WTC11 (cell line): ENCODE results near the gene GPR62. TPM values are rescaled to one million over a fixed set of nuclear protein-coding genes. Genes with fewer than 3 reads are reported as not detected.

Experiments used
- E2F4 ChIP-seq: sonication (generic); formaldehyde crosslinking; IDR thresholded peaks from 2 replicates; pipeline ENCODE4 v1.8.1; 2022; ENCODE audit warnings: low read depth, mild to moderate bottlenecking, moderate library complexity, missing genetic modification reagents, borderline replicate concordance
- E2F5 ChIP-seq: sonication (generic); formaldehyde crosslinking; IDR thresholded peaks from 2 replicates; pipeline ENCODE4 v1.8.1; 2022; ENCODE audit warnings: mild to moderate bottlenecking, moderate library complexity, missing genetic modification reagents
- GRHL2 ChIP-seq: fragments of 250-450 bp; sonication (Bioruptor Pico); IDR thresholded peaks from 2 replicates; pipeline ENCODE4 v1.8.0; 2022; ENCODE audit warnings: mild to moderate bottlenecking, moderate library complexity; ENCODE audit not compliant: insufficient replicate concordance, severe bottlenecking
- GTF2I ChIP-seq: fragments of 250-450 bp; sonication (Bioruptor Pico); conservative IDR thresholded peaks from 2 replicates; pipeline ENCODE4 v1.4.0; 2021; ENCODE audit warnings: mild to moderate bottlenecking
- NR1H2 ChIP-seq: sonication (generic); formaldehyde crosslinking; IDR thresholded peaks from 2 replicates; pipeline ENCODE4 v1.9.0; 2021; ENCODE audit warnings: mild to moderate bottlenecking, moderate library complexity, missing genetic modification reagents
- TEAD1 ChIP-seq: sonication (generic); formaldehyde crosslinking; IDR thresholded peaks from 2 replicates; pipeline ENCODE4 v1.8.0; 2022; ENCODE audit warnings: mild to moderate bottlenecking, missing genetic modification reagents
- ZBTB43 ChIP-seq: sonication (generic); formaldehyde crosslinking; IDR thresholded peaks from 2 replicates; pipeline ENCODE4 v1.8.1; 2023; ENCODE audit warnings: mild to moderate bottlenecking, missing genetic modification reagents
- ZNF232 ChIP-seq: sonication (generic); formaldehyde crosslinking; IDR thresholded peaks from 2 replicates; pipeline ENCODE4 v1.8.0; 2022; ENCODE audit warnings: mild to moderate bottlenecking, missing genetic modification reagents
- ZNF281 ChIP-seq: sonication (generic); formaldehyde crosslinking; IDR thresholded peaks from 2 replicates; pipeline ENCODE4 v1.8.0; 2023; ENCODE audit warnings: mild to moderate bottlenecking, missing genetic modification reagents
- ZNF416 ChIP-seq: fragments of 250-450 bp; sonication (Bioruptor Pico); IDR thresholded peaks from 2 replicates; pipeline ENCODE4 v1.9.0; 2021; ENCODE audit warnings: mild to moderate bottlenecking, inconsistent platforms
- ZNF423 ChIP-seq: fragments of 250-450 bp; sonication (Bioruptor Pico); IDR thresholded peaks from 2 replicates; pipeline ENCODE4 v2.1.2; 2022; ENCODE audit warnings: mild to moderate bottlenecking, moderate library complexity
- total RNA-seq: library from RNA; stranded (reverse); gene quantifications from 3 replicates; pipeline ENCODE4 v1.2.3, GENCODE V29; 2021
- TF ChIP-seq, protein P1 (sequence below): fragments of 250-450 bp; sonication (Bioruptor Pico); IDR thresholded peaks from 2 replicates; pipeline ENCODE4 v2.1.2; 2022; ENCODE audit warnings: mild to moderate bottlenecking, moderate library complexity
- TF ChIP-seq, protein P2 (sequence below): fragments of 250-450 bp; sonication (Bioruptor Pico); IDR thresholded peaks from 2 replicates; pipeline ENCODE4 v1.9.0; 2021; ENCODE audit warnings: mild to moderate bottlenecking
- TF ChIP-seq, protein P3 (sequence below): sonication (generic); formaldehyde crosslinking; IDR thresholded peaks from 2 replicates; pipeline ENCODE4 v1.8.0; 2022; ENCODE audit warnings: mild to moderate bottlenecking, missing genetic modification reagents
- TF ChIP-seq, protein P4 (sequence below): fragments of 250-450 bp; sonication (Bioruptor Pico); conservative IDR thresholded peaks from 2 replicates; pipeline ENCODE4 v1.9.0; 2021; ENCODE audit warnings: mild to moderate bottlenecking
- TF ChIP-seq, protein P5 (sequence below): sonication (generic); formaldehyde crosslinking; IDR thresholded peaks from 2 replicates; pipeline ENCODE4 v1.8.0; 2022; ENCODE audit warnings: mild to moderate bottlenecking, missing genetic modification reagents
- TF ChIP-seq, protein P6 (sequence below): sonication (generic); formaldehyde crosslinking; IDR thresholded peaks from 2 replicates; pipeline ENCODE4 v1.8.1; 2023; ENCODE audit warnings: mild to moderate bottlenecking, missing genetic modification reagents, borderline replicate concordance
- TF ChIP-seq, protein P7 (sequence below): sonication (generic); formaldehyde crosslinking; IDR thresholded peaks from 2 replicates; pipeline ENCODE4 v1.8.0; 2022; ENCODE audit warnings: mild to moderate bottlenecking, missing genetic modification reagents

GPR62 gene
- total RNA-seq, 1 experiment from 2014 or later, result 0.24 TPM

- TF ChIP-seq ZNF281 (CRISPR knock-in tag), result no peak
- TF ChIP-seq E2F4 (CRISPR knock-in tag), result no peak
- TF ChIP-seq, protein P1, sequence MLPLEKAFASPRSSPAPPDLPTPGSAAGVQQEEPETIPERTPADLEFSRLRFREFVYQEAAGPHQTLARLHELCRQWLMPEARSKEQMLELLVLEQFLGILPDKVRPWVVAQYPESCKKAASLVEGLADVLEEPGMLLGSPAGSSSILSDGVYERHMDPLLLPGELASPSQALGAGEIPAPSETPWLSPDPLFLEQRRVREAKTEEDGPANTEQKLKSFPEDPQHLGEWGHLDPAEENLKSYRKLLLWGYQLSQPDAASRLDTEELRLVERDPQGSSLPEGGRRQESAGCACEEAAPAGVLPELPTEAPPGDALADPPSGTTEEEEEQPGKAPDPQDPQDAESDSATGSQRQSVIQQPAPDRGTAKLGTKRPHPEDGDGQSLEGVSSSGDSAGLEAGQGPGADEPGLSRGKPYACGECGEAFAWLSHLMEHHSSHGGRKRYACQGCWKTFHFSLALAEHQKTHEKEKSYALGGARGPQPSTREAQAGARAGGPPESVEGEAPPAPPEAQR (CRISPR knock-in tag), result no peak
- TF ChIP-seq, protein P2, sequence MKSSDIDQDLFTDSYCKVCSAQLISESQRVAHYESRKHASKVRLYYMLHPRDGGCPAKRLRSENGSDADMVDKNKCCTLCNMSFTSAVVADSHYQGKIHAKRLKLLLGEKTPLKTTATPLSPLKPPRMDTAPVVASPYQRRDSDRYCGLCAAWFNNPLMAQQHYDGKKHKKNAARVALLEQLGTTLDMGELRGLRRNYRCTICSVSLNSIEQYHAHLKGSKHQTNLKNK, result 0 out of 2 replicates have a peak, but pooled peaks have one; percentile 53
- no peak for TF ChIP-seq GRHL2 (CRISPR knock-in tag)
- peak; percentile 80; the same call in 1 of the 2 replicates for TF ChIP-seq E2F5 (CRISPR knock-in tag)
- peak; percentile 91 for TF ChIP-seq TEAD1 (CRISPR knock-in tag)
- TF ChIP-seq ZBTB43 (CRISPR knock-in tag), result no peak
- TF ChIP-seq, protein P3, sequence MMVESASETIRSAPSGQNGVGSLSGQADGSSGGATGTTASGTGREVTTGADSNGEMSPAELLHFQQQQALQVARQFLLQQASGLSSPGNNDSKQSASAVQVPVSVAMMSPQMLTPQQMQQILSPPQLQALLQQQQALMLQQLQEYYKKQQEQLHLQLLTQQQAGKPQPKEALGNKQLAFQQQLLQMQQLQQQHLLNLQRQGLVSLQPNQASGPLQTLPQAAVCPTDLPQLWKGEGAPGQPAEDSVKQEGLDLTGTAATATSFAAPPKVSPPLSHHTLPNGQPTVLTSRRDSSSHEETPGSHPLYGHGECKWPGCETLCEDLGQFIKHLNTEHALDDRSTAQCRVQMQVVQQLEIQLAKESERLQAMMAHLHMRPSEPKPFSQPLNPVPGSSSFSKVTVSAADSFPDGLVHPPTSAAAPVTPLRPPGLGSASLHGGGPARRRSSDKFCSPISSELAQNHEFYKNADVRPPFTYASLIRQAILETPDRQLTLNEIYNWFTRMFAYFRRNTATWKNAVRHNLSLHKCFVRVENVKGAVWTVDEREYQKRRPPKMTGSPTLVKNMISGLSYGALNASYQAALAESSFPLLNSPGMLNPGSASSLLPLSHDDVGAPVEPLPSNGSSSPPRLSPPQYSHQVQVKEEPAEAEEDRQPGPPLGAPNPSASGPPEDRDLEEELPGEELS, result peak; percentile 93
- TF ChIP-seq ZNF423, result no peak
- TF ChIP-seq, protein P4, sequence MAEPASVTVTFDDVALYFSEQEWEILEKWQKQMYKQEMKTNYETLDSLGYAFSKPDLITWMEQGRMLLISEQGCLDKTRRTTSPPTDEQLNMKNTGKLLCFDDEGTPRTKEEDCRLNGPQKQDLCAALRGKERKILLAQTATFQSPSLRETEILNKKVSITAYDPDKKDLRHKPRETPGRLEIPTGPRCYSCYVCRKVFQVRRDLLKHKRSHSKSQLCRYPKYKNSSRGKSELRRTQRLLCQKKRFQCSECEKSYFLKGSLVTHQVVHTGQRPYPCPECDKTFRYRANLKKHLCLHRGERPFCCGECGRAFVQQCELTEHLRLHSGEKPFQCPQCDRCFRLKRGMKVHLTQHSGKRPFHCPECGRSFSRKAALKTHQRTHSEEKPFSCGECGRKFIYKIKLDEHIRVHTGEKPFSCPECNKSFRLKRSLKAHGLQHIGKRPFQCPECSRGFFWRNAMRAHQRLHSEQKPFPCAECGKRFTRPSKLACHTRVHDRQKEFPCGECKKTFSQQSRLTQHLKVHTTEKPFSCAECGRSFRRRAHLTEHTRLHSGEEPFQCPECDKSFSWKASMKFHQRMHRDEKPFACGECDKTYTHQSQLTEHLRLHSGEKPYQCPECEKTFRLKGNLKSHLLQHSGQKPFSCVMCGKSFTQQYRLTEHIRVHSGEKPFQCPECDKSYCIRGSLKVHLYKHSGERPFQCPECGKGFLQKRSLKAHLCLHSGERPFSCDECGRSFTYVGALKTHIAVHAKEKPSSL (CRISPR knock-in tag), result no peak
- no peak for TF ChIP-seq GTF2I (CRISPR knock-in tag)
- TF ChIP-seq, protein P5, sequence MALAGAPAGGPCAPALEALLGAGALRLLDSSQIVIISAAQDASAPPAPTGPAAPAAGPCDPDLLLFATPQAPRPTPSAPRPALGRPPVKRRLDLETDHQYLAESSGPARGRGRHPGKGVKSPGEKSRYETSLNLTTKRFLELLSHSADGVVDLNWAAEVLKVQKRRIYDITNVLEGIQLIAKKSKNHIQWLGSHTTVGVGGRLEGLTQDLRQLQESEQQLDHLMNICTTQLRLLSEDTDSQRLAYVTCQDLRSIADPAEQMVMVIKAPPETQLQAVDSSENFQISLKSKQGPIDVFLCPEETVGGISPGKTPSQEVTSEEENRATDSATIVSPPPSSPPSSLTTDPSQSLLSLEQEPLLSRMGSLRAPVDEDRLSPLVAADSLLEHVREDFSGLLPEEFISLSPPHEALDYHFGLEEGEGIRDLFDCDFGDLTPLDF (CRISPR knock-in tag), result 0 out of 2 replicates have a peak, but pooled peaks have one; percentile 67
- peak; percentile 93 for TF ChIP-seq ZNF232 (CRISPR knock-in tag)
- TF ChIP-seq, protein P6, sequence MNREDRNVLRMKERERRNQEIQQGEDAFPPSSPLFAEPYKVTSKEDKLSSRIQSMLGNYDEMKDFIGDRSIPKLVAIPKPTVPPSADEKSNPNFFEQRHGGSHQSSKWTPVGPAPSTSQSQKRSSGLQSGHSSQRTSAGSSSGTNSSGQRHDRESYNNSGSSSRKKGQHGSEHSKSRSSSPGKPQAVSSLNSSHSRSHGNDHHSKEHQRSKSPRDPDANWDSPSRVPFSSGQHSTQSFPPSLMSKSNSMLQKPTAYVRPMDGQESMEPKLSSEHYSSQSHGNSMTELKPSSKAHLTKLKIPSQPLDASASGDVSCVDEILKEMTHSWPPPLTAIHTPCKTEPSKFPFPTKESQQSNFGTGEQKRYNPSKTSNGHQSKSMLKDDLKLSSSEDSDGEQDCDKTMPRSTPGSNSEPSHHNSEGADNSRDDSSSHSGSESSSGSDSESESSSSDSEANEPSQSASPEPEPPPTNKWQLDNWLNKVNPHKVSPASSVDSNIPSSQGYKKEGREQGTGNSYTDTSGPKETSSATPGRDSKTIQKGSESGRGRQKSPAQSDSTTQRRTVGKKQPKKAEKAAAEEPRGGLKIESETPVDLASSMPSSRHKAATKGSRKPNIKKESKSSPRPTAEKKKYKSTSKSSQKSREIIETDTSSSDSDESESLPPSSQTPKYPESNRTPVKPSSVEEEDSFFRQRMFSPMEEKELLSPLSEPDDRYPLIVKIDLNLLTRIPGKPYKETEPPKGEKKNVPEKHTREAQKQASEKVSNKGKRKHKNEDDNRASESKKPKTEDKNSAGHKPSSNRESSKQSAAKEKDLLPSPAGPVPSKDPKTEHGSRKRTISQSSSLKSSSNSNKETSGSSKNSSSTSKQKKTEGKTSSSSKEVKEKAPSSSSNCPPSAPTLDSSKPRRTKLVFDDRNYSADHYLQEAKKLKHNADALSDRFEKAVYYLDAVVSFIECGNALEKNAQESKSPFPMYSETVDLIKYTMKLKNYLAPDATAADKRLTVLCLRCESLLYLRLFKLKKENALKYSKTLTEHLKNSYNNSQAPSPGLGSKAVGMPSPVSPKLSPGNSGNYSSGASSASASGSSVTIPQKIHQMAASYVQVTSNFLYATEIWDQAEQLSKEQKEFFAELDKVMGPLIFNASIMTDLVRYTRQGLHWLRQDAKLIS (CRISPR knock-in tag), result no peak
- no peak for TF ChIP-seq ZNF416 (CRISPR knock-in tag)
- TF ChIP-seq, protein P7, sequence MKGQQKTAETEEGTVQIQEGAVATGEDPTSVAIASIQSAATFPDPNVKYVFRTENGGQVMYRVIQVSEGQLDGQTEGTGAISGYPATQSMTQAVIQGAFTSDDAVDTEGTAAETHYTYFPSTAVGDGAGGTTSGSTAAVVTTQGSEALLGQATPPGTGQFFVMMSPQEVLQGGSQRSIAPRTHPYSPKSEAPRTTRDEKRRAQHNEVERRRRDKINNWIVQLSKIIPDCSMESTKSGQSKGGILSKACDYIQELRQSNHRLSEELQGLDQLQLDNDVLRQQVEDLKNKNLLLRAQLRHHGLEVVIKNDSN (CRISPR knock-in tag), result peak; percentile 93
- no peak for TF ChIP-seq NR1H2 (CRISPR knock-in tag)
These were observed 27.8 kb downstream of the GPR62 start, which contains the start of gene ACY1 (continued) for GRCh38 chr3:51982838-51983577.
